Transverse colon (tissue), 4 donors: Measurements from ENCODE around the gene AIFM2.
"Not testable (repeated sequence)": the region's sequence is repeated elsewhere in the genome, so short reads cannot be mapped to it uniquely, and the experiment has no call there.

Experiments used
- CTCF ChIP-seq, 5 experiments: fragments of 200-600 bp in 3 of 5; fragments of 450-650 bp in 2 of 5; sonication (generic) in 3 of 5; IDR thresholded peaks; 1 replicate in 2 of 5; 2 replicates in 3 of 5; pipeline ENCODE4 v1.5.1; 2016 to 2017; ENCODE audit warnings: antibody characterized with exemption in 5 of 5, inconsistent platforms in 3 of 5, mild to moderate bottlenecking in 2 of 5, moderate library complexity in 1 of 5
- EP300 ChIP-seq: sonication (generic); formaldehyde crosslinking; IDR thresholded peaks from one replicate; pipeline ENCODE4 v1.6.1; 2017; ENCODE audit warnings: antibody characterized with exemption, low read depth
- POLR2A ChIP-seq: fragments of 450-650 bp; IDR thresholded peaks from one replicate; pipeline ENCODE4 v1.6.1; 2016; ENCODE audit warnings: antibody characterized with exemption, mild to moderate bottlenecking, moderate library complexity
- POLR2AphosphoS5 ChIP-seq, 3 donors: sonication (generic); formaldehyde crosslinking; IDR thresholded peaks; one replicate each; pipeline ENCODE4 v1.6.1; 2016; ENCODE audit warnings: antibody characterized with exemption in 3 of 3

DNA sequence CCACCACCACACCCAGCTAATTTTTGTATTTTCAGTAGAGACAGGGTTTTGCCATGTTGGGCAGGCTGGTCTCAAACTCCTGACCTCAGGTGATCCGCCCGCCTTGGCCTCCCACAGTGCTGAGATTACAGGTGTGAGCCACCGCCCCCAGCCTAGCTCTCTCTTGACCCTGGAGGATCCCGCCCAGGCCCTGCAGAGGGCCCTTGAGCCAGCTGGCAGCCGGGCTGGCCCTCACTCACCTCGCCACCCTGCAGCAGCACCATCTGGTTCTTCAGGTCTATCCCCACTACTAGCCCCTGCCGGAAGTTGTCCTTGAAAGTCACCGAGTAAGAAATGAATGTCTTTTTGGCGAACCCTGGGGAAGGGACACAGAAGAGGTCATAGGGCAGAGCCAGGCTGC is 9.5 kb downstream of the AIFM2 start:
- not testable (repeated sequence) for TF ChIP-seq POLR2A; CTCF (IDR thresholded peaks at IDR 0.05); POLR2AphosphoS5 (IDR thresholded peaks at IDR 0.05); EP300
